Neural cell (in vitro differentiated cells): ENCODE results near the gene PBX3. TPM values are rescaled to one million over a fixed set of nuclear protein-coding genes. Genes with fewer than 3 reads are reported as not detected.
A peak's percentile ranks its signal among the peaks of the same experiment; 100 is the strongest.

Source experiments
- H2AFZ ChIP-seq: fragments of 200-600, 300-800 bp; sonication (generic), shearing (Covaris generic); 2 replicates; pipeline ENCODE4 v1.6.0; 2014; ENCODE audit warnings: low read depth, mild to moderate bottlenecking, antibody characterized with exemption, low read length, moderate library complexity
- H3F3A ChIP-seq: fragments of 200-600 bp; shearing (Covaris generic); 2 replicates; pipeline ENCODE4 v1.6.1; 2016; ENCODE audit warnings: mild to moderate bottlenecking, moderate library complexity, mixed read lengths, antibody characterized with exemption, low read length; ENCODE audit not compliant: insufficient read depth, poor library complexity, severe bottlenecking
- H3K27ac ChIP-seq: fragments of 200-600, 300-800 bp; sonication (generic), shearing (Covaris generic); 2 replicates; pipeline ENCODE4 v1.5.1; 2014; ENCODE audit warnings: mild to moderate bottlenecking, low read length, moderate library complexity
- H3K27me3 ChIP-seq: fragments of 300-800, 200-600 bp; sonication (generic), shearing (Covaris generic); 2 replicates; pipeline ENCODE4 v1.6.0; 2014; ENCODE audit warnings: mild to moderate bottlenecking, low read depth, low read length, moderate library complexity; ENCODE audit not compliant: insufficient read depth
- H3K36me3 ChIP-seq: fragments of 300-800, 200-600 bp; sonication (generic), shearing (Covaris generic); 2 replicates; pipeline ENCODE4 v1.5.1; 2014; ENCODE audit warnings: mild to moderate bottlenecking, antibody characterized with exemption, low read length, moderate library complexity; ENCODE audit not compliant: insufficient read depth
- H3K4me2 ChIP-seq: fragments of 300-800, 200-600 bp; sonication (generic), shearing (Covaris generic); 2 replicates; pipeline ENCODE4 v1.6.0; 2014; ENCODE audit warnings: mild to moderate bottlenecking, low read length
- H3K4me3 ChIP-seq: fragments of 300-800, 200-600 bp; sonication (generic), shearing (Covaris generic); 2 replicates; pipeline ENCODE4 v1.5.1; 2014; ENCODE audit warnings: mild to moderate bottlenecking, low read length, moderate library complexity
- H3K79me2 ChIP-seq: fragments of 200-600 bp; shearing (Covaris generic); replicated peaks from 2 replicates; pipeline ENCODE4 v1.6.0; 2014; ENCODE audit warnings: mild to moderate bottlenecking, low read length, moderate library complexity; ENCODE audit not compliant: insufficient read depth
- H3K9ac ChIP-seq: fragments of 300-800, 200-600 bp; sonication (generic), shearing (Covaris generic); 2 replicates; pipeline ENCODE4 v1.6.1; 2016; ENCODE audit warnings: mild to moderate bottlenecking, low read length, mixed read lengths
- H3K9me2 ChIP-seq: fragments of 200-600 bp; shearing (Covaris generic); 2 replicates; pipeline ENCODE4 v1.6.1; 2016; ENCODE audit warnings: mild to moderate bottlenecking, low read length, mixed read lengths; ENCODE audit not compliant: insufficient read depth
- H3K9me3 ChIP-seq: fragments of 200-600, 300-800 bp; sonication (generic), shearing (Covaris generic); 2 replicates; pipeline ENCODE4 v1.6.1; 2016; ENCODE audit warnings: mild to moderate bottlenecking, mixed run types, low read length, moderate library complexity, mixed read lengths
- H4K20me1 ChIP-seq: fragments of 200-600 bp; shearing (Covaris generic); 2 replicates; pipeline ENCODE4 v1.6.1; 2016; ENCODE audit warnings: mild to moderate bottlenecking, mixed run types; ENCODE audit not compliant: insufficient read depth
- EP300 ChIP-seq: fragments of 450-650 bp; conservative IDR thresholded peaks from 2 replicates; pipeline ENCODE4 v1.6.1; 2014; ENCODE audit warnings: antibody characterized with exemption, mild to moderate bottlenecking, moderate library complexity; ENCODE audit not compliant: poor library complexity, severe bottlenecking
- EZH2 ChIP-seq: fragments of 200-600, 300-800 bp; shearing (Covaris generic), sonication (generic); IDR thresholded peaks from 2 replicates; pipeline ENCODE4 v1.6.1; 2014; ENCODE audit warnings: antibody characterized with exemption, low read length, borderline replicate concordance, mild to moderate bottlenecking; ENCODE audit not compliant: insufficient read depth, poor library complexity, severe bottlenecking
- MXI1 ChIP-seq: fragments of 450-650 bp; conservative IDR thresholded peaks from 2 replicates; pipeline ENCODE4 v1.6.1; 2014; ENCODE audit warnings: antibody characterized with exemption, mild to moderate bottlenecking; ENCODE audit not compliant: poor library complexity, severe bottlenecking
- POLR2AphosphoS5 ChIP-seq: IDR thresholded peaks from 2 replicates; pipeline ENCODE4 v1.6.1; 2012
- RAD21 ChIP-seq: fragments of 450-650 bp; conservative IDR thresholded peaks from 2 replicates; pipeline ENCODE4 v1.6.1; 2014; ENCODE audit warnings: antibody characterized with exemption, mild to moderate bottlenecking, moderate library complexity
- SMC3 ChIP-seq: fragments of 450-650 bp; conservative IDR thresholded peaks from 2 replicates; pipeline ENCODE4 v1.6.1; 2014; ENCODE audit warnings: antibody characterized with exemption, mild to moderate bottlenecking, moderate library complexity; ENCODE audit not compliant: poor library complexity
- TAF1 ChIP-seq: IDR thresholded peaks from 2 replicates; pipeline ENCODE4 v1.6.1; 2012; ENCODE audit warnings: low read depth
- polyA plus RNA-seq: library from polyadenylated mRNA; depleted of rRNA; stranded (reverse); fragments of >200 nt; gene quantifications from 2 replicates; pipeline ENCODE4 v1.2.3, GENCODE V29; 2014
- TF ChIP-seq, protein P1 (sequence below): IDR thresholded peaks from 2 replicates; pipeline ENCODE4 v1.6.1; 2012; ENCODE audit warnings: borderline replicate concordance
- TF ChIP-seq, protein P2 (sequence below): fragments of 450-650 bp; IDR thresholded peaks from 2 replicates; pipeline ENCODE4 v1.5.1; 2014; ENCODE audit warnings: antibody characterized with exemption, mild to moderate bottlenecking, moderate library complexity; ENCODE audit not compliant: poor library complexity, severe bottlenecking

Gene PBX3
- polyA plus RNA-seq, 1 donor from 2014 or later = 398 TPM

DNA sequence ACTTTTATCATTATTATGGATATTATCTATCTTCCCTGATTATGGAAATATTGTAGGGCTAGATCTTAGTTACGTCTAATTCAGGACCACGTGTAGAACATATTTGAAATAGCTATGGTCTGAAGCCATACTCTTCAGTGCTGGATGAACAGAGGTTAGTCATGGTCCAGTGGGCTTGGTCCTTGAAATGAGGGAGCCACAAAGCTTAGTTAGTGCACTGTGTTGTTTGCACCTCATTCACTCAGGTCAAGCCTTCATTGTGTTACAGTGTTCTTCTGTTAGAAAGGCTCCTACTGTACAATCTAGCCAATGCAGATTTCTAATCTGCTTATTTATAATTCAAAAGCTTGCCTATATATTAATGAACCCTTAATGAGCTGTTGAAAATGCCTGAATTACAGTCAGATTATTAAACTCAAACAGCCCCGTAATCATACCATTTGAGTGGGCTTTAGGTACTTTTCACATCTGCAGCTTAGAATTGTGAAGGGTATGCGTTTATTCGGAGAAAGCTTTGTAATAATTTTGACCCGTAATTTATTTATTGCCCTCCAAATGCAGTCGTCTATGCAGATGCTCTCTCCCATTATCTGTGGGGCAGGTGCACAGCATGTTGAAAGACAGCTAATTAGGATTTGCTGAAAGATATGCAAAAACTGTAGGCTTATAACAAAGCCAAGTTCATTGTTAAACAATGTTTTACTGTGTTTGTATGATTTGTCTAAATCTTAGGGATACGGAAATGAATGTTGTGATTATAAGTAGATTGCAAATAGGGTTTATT is 164.9 kb downstream of the PBX3 start:
- H3K27ac ChIP-seq = peak overlapping the region; percentile 96

DNA sequence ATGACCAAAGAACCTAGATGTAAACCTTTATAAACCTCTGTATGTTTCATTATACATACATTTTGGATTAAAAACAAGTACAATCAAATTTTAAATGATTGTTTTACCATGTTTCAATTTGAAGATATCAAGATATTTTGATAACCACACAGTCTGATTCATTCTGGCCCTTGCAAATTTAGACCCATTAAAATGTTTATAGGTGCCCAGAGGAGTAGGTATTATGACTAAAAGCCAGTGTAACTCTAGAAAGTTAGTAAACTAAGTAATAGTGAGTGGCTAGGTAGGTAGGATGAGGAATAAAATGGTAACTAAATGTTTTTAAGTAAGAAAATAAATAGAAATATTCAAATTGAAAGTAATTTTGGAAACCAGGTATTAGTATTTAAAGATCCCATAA is 165.5 kb downstream of the PBX3 start:
- no peaks in the 10 kb centered on the region for H4K20me1 ChIP-seq
- no peak overlapping the region for H2AFZ ChIP-seq
- peak overlapping the region; percentile 13 for H3K4me3 ChIP-seq
- H3F3A ChIP-seq = peaks cover 7% of the 10 kb centered on the region
- H3K9me3 ChIP-seq = no peaks in the 10 kb centered on the region
- H3K36me3 ChIP-seq = peaks cover 3% of the 10 kb centered on the region
- H3K9ac ChIP-seq = no peak overlapping the region
- no peak overlapping the region for H3K4me2 ChIP-seq
- H3K79me2 ChIP-seq = peaks cover 55% of the 10 kb centered on the region
- TF ChIP-seq EZH2 (no peak), RAD21 (no peak)
- TF ChIP-seq, protein P1, sequence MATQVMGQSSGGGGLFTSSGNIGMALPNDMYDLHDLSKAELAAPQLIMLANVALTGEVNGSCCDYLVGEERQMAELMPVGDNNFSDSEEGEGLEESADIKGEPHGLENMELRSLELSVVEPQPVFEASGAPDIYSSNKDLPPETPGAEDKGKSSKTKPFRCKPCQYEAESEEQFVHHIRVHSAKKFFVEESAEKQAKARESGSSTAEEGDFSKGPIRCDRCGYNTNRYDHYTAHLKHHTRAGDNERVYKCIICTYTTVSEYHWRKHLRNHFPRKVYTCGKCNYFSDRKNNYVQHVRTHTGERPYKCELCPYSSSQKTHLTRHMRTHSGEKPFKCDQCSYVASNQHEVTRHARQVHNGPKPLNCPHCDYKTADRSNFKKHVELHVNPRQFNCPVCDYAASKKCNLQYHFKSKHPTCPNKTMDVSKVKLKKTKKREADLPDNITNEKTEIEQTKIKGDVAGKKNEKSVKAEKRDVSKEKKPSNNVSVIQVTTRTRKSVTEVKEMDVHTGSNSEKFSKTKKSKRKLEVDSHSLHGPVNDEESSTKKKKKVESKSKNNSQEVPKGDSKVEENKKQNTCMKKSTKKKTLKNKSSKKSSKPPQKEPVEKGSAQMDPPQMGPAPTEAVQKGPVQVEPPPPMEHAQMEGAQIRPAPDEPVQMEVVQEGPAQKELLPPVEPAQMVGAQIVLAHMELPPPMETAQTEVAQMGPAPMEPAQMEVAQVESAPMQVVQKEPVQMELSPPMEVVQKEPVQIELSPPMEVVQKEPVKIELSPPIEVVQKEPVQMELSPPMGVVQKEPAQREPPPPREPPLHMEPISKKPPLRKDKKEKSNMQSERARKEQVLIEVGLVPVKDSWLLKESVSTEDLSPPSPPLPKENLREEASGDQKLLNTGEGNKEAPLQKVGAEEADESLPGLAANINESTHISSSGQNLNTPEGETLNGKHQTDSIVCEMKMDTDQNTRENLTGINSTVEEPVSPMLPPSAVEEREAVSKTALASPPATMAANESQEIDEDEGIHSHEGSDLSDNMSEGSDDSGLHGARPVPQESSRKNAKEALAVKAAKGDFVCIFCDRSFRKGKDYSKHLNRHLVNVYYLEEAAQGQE = no peak
- no peaks in the 10 kb centered on the region for H3K27me3 ChIP-seq
- peak overlapping the region; percentile 96 for H3K27ac ChIP-seq
- H3K9me2 ChIP-seq = no peaks in the 10 kb centered on the region

More for the DNA sequence above, 164.9 kb downstream of the PBX3 start:
- H3K79me2 ChIP-seq = peaks cover 55% of the 10 kb centered on the region
- H4K20me1 ChIP-seq = no peaks in the 10 kb centered on the region
- H2AFZ ChIP-seq = no peak overlapping the region
- H3K27me3 ChIP-seq = no peaks in the 10 kb centered on the region
- no peak overlapping the region for H3K4me2 ChIP-seq
- H3K36me3 ChIP-seq = peaks cover 3% of the 10 kb centered on the region
- TF ChIP-seq POLR2AphosphoS5 (peak; percentile 3), EZH2 (no peak), SMC3 (no peak)
- TF ChIP-seq, protein P2, sequence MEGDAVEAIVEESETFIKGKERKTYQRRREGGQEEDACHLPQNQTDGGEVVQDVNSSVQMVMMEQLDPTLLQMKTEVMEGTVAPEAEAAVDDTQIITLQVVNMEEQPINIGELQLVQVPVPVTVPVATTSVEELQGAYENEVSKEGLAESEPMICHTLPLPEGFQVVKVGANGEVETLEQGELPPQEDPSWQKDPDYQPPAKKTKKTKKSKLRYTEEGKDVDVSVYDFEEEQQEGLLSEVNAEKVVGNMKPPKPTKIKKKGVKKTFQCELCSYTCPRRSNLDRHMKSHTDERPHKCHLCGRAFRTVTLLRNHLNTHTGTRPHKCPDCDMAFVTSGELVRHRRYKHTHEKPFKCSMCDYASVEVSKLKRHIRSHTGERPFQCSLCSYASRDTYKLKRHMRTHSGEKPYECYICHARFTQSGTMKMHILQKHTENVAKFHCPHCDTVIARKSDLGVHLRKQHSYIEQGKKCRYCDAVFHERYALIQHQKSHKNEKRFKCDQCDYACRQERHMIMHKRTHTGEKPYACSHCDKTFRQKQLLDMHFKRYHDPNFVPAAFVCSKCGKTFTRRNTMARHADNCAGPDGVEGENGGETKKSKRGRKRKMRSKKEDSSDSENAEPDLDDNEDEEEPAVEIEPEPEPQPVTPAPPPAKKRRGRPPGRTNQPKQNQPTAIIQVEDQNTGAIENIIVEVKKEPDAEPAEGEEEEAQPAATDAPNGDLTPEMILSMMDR = no peak
- H3K9me3 ChIP-seq = no peaks in the 10 kb centered on the region
- peak overlapping the region; percentile 13 for H3K4me3 ChIP-seq
- peak overlapping the region; percentile 63 for H3K9ac ChIP-seq
- peaks cover 7% of the 10 kb centered on the region for H3F3A ChIP-seq
- H3K9me2 ChIP-seq = no peaks in the 10 kb centered on the region

DNA sequence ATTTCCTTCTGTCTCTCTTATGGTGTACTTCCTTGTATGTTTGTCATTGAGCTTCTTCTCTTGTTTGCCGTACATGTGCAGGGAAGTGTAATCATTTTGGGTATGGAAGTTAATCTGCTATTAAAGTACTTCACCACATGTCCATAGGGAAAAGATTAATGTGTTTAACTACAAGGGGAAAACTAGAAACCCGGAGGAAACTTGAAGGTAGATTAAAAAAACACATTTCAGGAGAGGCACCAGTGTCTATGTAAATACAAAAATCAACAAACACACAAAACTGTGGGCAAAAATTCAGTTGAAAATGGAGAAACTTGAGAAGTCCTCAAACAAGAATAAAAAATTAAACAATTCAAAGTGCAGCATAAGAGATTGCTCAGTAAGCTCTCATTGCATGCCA is 166.4 kb downstream of the PBX3 start:
- H3K79me2 ChIP-seq = peaks cover 52% of the 10 kb centered on the region
- TF ChIP-seq, protein P1 = no peak
- TF ChIP-seq EP300 (no peak), MXI1 (no peak), SMC3 (no peak), TAF1 (no peak), RAD21 (no peak), EZH2 (no peak), POLR2AphosphoS5 (no peak)
- TF ChIP-seq, protein P2 = no peak

More for the DNA sequence above, 166.4 kb downstream of the PBX3 start:
- Histone ChIP-seq H3F3A (peaks cover 7% of the 10 kb centered on the region), H4K20me1 (no peaks in the 10 kb centered on the region), H3K9me3 (no peaks in the 10 kb centered on the region), H3K27me3 (no peaks in the 10 kb centered on the region), H3K27ac (peak overlapping the region; percentile 96), H3K9me2 (no peaks in the 10 kb centered on the region), H2AFZ (no peak overlapping the region), H3K9ac (no peak overlapping the region), H3K4me3 (no peak overlapping the region), H3K4me2 (peak overlapping the region; percentile 25), H3K36me3 (peaks cover 3% of the 10 kb centered on the region)
